ENCODE results near the gene TMEM88. TPM values are rescaled to one million over a fixed set of nuclear protein-coding genes. Genes with fewer than 3 reads are reported as not detected.

The TMEM88 gene
- total and polyA plus RNA-seq, 2 of the 13 experiments (the other 11 are each of a cell fraction or from before 2014, with no cell fraction given), result 0.31 to 0.66 TPM

DNA sequence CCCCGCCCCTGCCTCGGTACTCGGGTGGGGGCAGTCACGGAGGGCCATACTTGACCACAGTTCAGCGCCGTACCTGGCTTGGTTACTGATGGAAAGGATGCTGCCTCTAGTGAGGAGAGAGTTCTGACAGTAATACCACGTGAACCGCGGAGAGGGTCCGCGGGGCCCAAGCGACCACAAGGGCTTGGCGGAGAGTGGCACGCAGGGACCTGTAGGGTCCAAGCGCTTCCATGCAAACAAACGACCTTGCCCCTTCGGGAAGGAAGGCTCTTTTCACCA is 11.7 kb upstream of the TMEM88 start (continued):
- TF ChIP-seq ZBTB49 (CRISPR knock-in tag; IDR thresholded peaks at IDR 0.05; ENCODE audit: borderline replicate concordance), result no peak

DNA sequence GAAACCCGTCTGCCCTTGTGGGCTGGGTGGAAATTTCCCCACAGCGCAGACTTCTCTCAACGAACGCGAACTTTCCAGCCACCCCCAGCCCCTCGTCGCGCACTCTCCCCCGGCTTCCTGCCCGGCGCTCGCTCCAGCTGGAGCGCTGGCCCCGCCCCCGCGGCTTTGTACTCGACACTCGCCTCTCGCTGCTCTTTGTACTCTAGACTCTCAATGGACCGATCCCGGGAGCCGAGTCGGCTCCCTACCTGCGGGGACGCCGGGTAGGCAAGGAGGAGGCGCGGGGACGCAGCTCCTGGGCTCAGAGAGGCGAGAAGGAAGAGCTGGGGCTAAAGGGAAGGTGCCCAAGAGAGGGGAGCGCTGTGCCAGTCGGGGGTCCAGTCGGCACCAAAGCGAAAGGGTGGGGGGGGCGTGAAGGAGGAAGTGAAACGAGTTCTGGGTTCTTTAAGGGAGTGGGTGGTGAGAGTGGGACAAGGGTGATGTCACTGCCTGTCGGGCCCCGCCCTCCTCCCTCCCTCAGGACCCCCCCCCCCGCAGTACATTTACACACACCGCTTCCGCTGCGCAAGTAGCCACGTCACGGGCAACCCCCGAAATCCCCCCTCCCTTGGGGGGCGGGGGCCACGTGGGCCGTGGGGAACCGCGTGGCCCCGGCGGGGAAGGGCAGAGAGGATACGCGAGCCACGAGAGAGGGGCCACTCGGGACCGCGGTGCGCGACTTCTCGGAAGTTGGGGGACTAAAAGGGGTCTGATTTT is 11.2 kb upstream of the TMEM88 start:
- peaks cover 19 to 22% of the 10 kb centered on the region in 2 experiments; a peak in 4 of 5 replicates for H3K36me3 ChIP-seq (replicated peaks in 1 of 2; ENCODE audit: control insufficient read depth in 1 of 2, insufficient read depth in 2 of 2, low read length in 2 of 2)
- peak overlapping the region; percentile 83 to 95 (median 86) for H3K4me3 ChIP-seq (replicated peaks in 1 of 3; ENCODE audit: insufficient read depth in 1 of 3, low read depth in 2 of 3, low read length in 3 of 3)
- CTCF ChIA-PET (ENCODE audit: low intra/inter-chr PET ratio, low total read pairs), result no interaction called here
- no peak for FAIRE-seq
- peak; percentile 50 for ATAC-seq
- H3K9me3 ChIP-seq (ENCODE audit: low read length), result no peaks in the 10 kb centered on the region
- BruUV-seq (replicated peaks), result no TSS peak
- H3K27me3 ChIP-seq (ENCODE audit: control insufficient read depth in 1 of 2, insufficient read depth in 2 of 2, low read length in 2 of 2), result peaks cover 0 to 3% of the 10 kb centered on the region in 2 experiments; a peak in 1 of 5 replicates
- in situ Hi-C loops (cut with HindIII; ENCODE audit: extremely low pct_ligation_motif_present, low pct_unique_long_range_greater_than_20kb) (loop anchor here (10.0 kb wide), 1 partner anchor 269 kb away; the partner anchor contains the start of gene CD68), intact Hi-C loops (cut with micrococcal nuclease; ENCODE audit: unreplicated experiment) (loop anchor here (5.0 kb wide), 1 partner anchor 199 kb away; no protein-coding TSS in a partner anchor)
- H3K4me2 ChIP-seq (ENCODE audit: low read depth, low read length), result peak overlapping the region; percentile 99
- H4K20me1 ChIP-seq (ENCODE audit: insufficient read depth, low read length), result peaks cover 26% of the 10 kb centered on the region
- peak overlapping the region; percentile 97 for H3K27ac ChIP-seq (ENCODE audit: extremely low read length, insufficient read depth, low read length)
- H3K9ac ChIP-seq (ENCODE audit: insufficient read depth, low read depth, low read length), result peak overlapping the region; percentile 96
- H3K79me2 ChIP-seq (ENCODE audit: insufficient read depth, low read length), result peaks cover 50% of the 10 kb centered on the region
- peaks cover 36% of the 10 kb centered on the region for H3K4me1 ChIP-seq (ENCODE audit: insufficient read depth, low read length)
- 1% methylated on average over 49 of the region's 61 CpGs for WGBS (ENCODE audit: low lambda C conversion rate)
- POLR2A ChIA-PET, result interaction anchor here (1.3 to 6.4 kb wide), 6 partner anchors 10 to 440 kb away, joined by 3 to 159 read pairs (median 6); partner anchors contain the start of genes CNTROB, CYB5D1, KDM6B and NAA38
- no peak overlapping the region for H2AFZ ChIP-seq (ENCODE audit: low read length)
- peak; percentile 85 for DNase-seq (ENCODE audit: low spot score)
- TF ChIP-seq ZNF891 (CRISPR knock-in tag; IDR thresholded peaks at IDR 0.05), result no peak
- TF ChIP-seq, protein P1, sequence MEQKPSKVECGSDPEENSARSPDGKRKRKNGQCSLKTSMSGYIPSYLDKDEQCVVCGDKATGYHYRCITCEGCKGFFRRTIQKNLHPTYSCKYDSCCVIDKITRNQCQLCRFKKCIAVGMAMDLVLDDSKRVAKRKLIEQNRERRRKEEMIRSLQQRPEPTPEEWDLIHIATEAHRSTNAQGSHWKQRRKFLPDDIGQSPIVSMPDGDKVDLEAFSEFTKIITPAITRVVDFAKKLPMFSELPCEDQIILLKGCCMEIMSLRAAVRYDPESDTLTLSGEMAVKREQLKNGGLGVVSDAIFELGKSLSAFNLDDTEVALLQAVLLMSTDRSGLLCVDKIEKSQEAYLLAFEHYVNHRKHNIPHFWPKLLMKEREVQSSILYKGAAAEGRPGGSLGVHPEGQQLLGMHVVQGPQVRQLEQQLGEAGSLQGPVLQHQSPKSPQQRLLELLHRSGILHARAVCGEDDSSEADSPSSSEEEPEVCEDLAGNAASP (CRISPR knock-in tag; IDR thresholded peaks at IDR 0.05; ENCODE audit: borderline replicate concordance), result no peak; the same call in 1 of the 2 replicates
- 0 out of 2 replicates have a peak, but pooled peaks have one; percentile 29 for TF ChIP-seq ESRRA (CRISPR knock-in tag; IDR thresholded peaks at IDR 0.05; ENCODE audit: low read depth)
- TF ChIP-seq RBFOX2 (IDR thresholded peaks at IDR 0.05; ENCODE audit: low read depth, low read length), result peak; percentile 83
- TF ChIP-seq HOXA5 (CRISPR knock-in tag; IDR thresholded peaks at IDR 0.05), result no peak
- peak; percentile 81 for TF ChIP-seq U2AF1 (optimal IDR thresholded peaks at IDR 0.05; ENCODE audit: low read depth, low read length)
- TF ChIP-seq RORA (CRISPR knock-in tag; IDR thresholded peaks at IDR 0.05), result no peak
- peak; percentile 56 for TF ChIP-seq SALL1 (CRISPR knock-in tag; IDR thresholded peaks at IDR 0.05)
- 0 out of 2 replicates have a peak, but pooled peaks have one; percentile 4 for TF ChIP-seq ZNF607 (CRISPR knock-in tag; IDR thresholded peaks at IDR 0.05; ENCODE audit: borderline replicate concordance)
- peak; percentile 17; the same call in 1 of the 2 replicates for TF ChIP-seq ZNF709 (CRISPR knock-in tag; IDR thresholded peaks at IDR 0.05)
- TF ChIP-seq ZNF256 (CRISPR knock-in tag; conservative IDR thresholded peaks at IDR 0.05), result no peak
- no peak for TF ChIP-seq ZNF33A (CRISPR knock-in tag; IDR thresholded peaks at IDR 0.05; ENCODE audit: borderline replicate concordance)
- TF ChIP-seq, protein P2, sequence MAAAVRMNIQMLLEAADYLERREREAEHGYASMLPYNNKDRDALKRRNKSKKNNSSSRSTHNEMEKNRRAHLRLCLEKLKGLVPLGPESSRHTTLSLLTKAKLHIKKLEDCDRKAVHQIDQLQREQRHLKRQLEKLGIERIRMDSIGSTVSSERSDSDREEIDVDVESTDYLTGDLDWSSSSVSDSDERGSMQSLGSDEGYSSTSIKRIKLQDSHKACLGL (CRISPR knock-in tag; IDR thresholded peaks at IDR 0.05), result peak; percentile 22; the same call in 1 of the 2 replicates
- TF ChIP-seq XRCC5 (optimal IDR thresholded peaks at IDR 0.05; ENCODE audit: low read length), result peak; percentile 38
- TF ChIP-seq E2F5 (CRISPR knock-in tag; conservative IDR thresholded peaks at IDR 0.05), result no peak
- peak; percentile 54 for TF ChIP-seq MED1 (CRISPR knock-in tag; IDR thresholded peaks at IDR 0.05)
- TF ChIP-seq MBD4 (IDR thresholded peaks at IDR 0.05; ENCODE audit: borderline replicate concordance, low read length), result no peak

Measured in HepG2 (cell line).